ENCODE measurements around the gene F2RL3.
"Not testable (repeated sequence)": the region's sequence is repeated elsewhere in the genome, so short reads cannot be mapped to it uniquely, and the experiment has no call there.

The F2RL3 gene

DNA sequence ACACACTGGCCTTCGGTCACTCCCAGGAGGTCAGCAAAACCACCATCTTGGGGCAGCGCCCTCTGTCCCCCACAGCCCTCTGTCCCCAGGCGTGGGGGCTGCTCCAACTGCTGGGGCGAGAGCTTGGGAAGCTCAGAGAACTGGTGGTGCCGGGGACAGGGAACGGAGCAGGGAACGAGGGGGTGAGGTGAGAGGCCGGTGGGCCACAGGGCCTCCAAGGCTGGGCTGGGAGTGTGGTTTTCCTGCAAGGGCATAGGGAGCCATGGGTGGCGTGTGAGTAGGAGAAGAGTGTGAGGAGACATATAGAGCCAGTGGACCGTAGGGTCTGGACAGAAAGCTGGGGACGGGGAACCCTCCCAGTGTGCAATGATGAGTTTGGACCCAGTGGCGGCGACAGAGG lies 34.1 kb downstream of the F2RL3 start:
- no peak for DNase-seq

DNA sequence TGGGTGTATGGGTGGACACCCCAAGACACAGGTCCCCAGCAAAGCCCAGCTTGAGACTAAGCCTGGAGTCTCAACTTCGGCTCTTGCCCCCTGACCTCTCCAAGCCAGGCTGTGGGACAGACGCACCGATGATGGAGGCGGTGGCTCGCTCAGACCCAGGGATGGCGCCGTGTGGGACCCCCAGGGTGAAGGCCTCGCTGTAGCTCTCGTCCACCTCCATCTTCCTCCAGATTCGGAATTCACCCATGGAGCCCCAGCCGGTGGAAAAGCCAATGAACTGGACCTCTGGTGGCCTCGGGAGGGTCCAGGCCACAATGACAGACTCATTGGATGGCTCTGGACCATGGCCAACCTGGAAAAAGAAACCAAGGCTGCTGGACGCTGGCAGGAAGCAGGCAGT lies 39.1 kb downstream of the F2RL3 start:
- no peak for DNase-seq

DNA sequence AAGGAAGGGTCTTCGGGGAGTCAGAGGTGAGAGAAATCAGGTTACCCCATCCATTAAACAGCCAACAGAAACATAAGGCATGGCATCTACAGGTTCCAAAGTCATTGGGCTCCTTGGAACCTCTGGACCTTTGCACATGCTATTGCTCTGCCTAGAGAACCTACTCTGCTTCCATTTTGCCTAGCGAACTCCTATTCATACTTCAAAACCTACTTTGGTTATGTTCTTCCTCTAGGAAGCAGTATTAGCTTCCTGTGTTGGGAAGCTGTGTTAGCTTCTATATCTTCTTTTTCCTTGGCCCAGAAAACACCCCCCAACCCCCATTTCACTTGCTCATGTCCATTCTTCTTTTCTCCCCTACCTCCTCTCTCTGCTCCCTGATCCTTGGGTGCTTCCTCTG lies 39.6 kb downstream of the F2RL3 start:
- no peak for DNase-seq

DNA sequence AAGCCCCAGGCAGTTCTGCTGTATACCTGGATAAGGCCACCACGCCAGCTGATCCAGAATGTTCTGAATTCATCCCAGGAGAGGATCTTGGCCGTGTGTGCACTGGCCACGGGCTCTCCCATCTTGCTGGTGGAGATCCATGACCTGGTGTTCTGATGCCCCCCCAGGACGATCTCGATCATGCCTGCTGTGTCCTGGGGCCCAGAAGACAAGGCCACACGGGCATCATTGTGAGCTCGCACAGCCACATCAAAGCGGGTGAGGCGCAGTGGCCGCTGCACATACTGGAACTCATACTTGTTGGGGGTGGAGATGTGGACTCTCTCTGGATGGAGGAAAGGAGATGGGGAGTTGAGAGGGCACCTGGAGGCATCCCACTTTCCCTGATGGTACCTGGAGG lies 40.1 kb downstream of the F2RL3 start:
- no peak for DNase-seq

DNA sequence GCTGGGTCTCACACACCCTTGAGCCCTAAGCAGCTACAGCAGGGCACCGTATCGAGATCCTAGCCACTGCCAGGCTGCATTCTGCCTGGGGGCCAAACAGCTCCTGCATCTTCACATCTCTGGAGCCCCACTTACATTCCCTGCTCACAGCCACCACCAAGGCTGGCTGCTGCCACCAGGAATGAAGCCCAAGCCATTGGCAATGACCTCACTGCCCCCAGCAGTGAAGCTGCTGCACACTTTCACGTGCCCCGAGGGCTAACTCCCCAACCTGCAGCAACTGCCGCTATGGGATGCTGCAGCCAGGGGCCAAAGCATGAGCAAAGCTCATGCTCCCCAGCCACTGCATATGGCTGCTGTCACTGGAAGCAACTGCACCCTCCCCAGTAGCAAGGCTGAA lies 42.0 kb downstream of the F2RL3 start:
- no peak for DNase-seq

DNA sequence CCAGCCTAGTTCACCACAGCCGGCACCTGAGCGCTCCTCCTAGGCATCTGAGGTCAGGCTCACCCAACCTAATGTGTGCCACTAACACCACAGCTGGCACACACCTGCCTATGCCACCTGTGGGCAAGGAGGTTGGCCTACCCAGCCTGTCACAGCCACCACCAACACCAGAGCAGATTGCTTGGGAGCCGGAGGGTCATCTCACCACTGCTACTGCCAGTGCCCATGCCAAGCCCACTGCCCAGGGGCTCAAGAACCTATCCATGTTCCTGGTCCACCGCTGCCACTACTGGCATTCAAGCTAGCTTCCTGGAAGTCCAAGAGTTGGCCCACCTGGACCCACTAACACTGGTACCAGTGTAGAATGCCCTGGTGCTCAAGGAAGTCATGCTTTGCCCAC lies 42.5 kb downstream of the F2RL3 start:
- DNase-seq: no peak

DNA sequence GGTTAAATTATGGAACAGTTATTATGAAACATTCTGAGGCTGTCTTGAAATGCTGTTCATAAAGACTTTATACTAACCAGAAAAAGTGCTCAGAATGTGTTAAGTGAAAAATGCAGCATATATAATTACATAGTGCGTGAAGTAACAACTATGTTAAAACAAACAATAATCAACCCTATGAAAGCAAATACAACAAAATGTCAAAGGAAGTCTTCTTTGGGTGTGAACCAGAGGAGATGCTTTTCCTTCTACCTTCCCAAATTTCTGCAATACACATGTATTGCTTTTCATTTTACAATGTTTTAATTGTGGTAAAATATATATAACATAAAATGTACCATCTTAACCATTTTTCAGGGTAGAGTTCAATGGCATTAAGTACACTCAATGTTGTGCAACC lies 45.7 kb downstream of the F2RL3 start:
- DNase-seq: no peak

DNA sequence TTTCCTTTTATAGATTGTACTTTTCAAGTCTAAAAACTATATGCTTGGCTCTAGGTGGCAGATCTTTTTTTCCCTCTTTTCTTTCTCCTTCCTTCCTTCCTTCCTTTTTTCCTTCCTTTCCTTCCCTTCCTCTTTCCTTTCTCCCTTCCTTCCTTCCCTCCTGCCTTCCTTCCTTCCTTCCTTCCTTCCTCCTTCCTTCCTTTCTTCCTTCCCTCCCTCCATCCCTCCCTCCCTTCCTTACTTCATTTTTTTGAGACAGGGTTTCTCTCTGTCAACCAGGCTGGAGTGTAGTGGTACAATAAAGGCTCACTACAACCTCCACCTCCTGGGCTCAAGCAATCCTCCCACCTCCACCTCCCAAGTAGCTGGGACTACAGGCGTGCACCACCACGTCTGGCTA lies 48.1 kb downstream of the F2RL3 start:
- DNase-seq: no peak

DNA sequence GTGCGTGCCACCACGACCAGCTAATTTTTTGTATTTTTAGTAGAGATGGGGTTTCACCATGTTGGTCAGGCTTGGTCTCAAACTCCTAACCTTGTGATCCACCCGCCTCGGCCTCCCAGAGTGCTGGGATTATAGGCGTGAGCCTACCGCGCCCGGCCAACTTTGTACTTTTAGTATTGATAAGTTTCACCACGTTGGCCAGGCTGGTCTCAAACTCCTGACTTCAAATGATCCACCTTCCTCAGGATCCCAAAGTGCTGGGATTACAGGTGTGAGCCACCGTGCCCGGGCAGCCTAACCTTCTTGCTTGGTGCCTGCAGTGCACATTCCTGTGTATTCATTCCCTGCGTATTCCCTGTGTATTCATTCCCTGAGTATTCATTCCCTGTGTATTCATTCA lies 49.0 kb downstream of the F2RL3 start:
- DNase-seq: not testable (repeated sequence)

DNA sequence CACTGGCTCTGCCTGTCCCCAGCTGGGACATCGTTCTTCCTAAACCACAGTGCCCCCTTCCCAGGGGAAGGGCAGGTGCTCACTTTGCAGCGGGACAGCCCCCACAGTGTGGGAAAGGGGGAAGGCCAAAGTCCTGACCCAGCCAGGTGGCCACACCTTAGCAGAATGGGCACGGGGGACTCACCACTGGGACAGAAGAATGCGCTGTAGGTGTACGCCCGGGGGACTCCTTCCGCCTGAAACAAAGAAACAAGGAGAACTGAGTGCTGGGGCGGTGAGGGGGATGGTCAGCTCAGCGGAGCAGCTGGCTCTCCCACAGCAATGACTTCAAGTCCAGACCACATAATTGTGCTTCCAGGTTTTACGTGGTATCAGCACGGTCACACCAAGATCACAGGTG lies 49.4 kb downstream of the F2RL3 start:
- no peak for DNase-seq

DNA sequence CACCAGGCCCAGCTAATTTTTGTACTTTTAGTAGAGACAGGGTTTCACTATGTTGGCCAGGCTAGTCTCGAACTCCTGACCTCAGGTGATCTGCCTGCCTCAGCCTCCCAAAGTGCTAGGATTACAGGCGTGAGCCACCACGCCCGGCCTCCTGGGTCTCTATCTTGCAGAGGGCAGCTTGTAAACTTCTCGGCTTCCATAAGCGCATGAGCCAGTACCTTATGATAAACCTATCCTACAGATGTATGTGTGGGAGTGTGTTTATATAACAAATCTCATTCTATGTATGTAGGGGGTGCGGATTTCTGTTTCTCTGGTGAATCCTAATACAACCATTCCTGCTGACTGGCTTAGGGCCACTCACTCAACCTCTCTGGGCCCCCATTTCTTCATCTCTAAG lies 51.3 kb downstream of the F2RL3 start:
- DNase-seq: not testable (repeated sequence)

DNA sequence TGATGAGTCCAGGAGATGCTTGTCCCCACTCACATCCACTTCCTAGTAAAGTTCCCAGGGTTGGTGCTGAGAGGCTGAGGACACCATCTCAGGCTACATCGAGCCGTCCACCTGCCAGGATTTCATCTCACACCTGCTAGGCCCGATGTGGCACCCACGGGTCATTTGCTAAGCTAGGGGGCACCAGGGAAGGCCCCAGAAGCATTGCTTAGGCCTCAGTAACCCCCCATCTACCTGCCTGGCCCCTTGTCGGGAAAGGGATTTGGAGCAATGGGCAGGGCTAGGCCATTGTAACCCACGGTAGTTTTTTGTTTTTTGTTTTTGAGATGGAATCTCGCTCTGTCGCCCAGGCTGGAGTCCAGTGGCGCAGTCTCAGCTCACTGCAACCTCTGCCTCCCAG lies 51.8 kb downstream of the F2RL3 start:
- DNase-seq: no peak
